Measurements from ENCODE around the gene E2F4.

DNA sequence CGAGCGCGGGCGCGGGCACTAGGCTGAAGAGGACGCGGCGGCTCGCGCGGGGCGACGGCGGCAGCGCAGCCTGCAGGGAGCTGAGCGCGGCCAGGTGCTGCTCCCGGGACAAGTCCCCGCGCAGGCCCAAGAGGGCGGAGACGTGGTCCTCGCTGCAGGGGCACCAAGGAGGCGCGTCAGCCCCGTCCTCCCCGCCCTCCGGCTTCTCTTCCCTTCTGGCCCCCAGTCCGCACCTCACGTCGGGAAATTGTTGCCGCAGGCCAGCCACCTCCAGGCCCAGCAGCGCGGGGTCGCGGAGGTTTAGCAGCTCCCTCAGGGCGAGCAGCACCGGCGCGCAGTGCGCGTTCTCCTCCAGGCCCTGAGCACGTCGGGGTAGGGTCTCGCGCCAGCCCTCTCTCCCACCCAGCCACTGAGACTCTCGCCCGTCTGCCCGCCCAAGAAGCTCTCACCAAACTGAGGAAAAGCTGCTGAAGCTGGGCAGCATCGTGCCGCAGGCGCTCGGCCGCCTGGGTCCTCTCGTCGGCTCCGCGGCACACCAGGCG, 7.4 kb upstream of the E2F4 start:
- TF ChIP-seq, protein P1, sequence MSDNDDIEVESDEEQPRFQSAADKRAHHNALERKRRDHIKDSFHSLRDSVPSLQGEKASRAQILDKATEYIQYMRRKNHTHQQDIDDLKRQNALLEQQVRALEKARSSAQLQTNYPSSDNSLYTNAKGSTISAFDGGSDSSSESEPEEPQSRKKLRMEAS (IDR thresholded peaks at IDR 0.05): no peak; the same call in 1 of the 2 replicates
- TF ChIP-seq TAF1 (IDR thresholded peaks at IDR 0.05; ENCODE audit: low read depth) (0 out of 2 replicates have a peak, but pooled peaks have one; percentile 24), TEAD4 (IDR thresholded peaks at IDR 0.05) (no peak), EP300 (IDR thresholded peaks at IDR 0.05; ENCODE audit: borderline replicate concordance) (no peak), FOXM1 (IDR thresholded peaks at IDR 0.05; ENCODE audit: borderline replicate concordance, low read depth) (no peak), YY1 (IDR thresholded peaks at IDR 0.05; ENCODE audit: low read depth) (no peak), RAD21 (IDR thresholded peaks at IDR 0.05; ENCODE audit: low read depth) (no peak), CEBPB (IDR thresholded peaks at IDR 0.05) (no peak), EGR1 (IDR thresholded peaks at IDR 0.05) (no peak), TCF12 (IDR thresholded peaks at IDR 0.05; ENCODE audit: low read depth) (no peak), ZBTB7A (IDR thresholded peaks at IDR 0.05; ENCODE audit: low read depth) (no peak)
- TF ChIP-seq, protein P2, sequence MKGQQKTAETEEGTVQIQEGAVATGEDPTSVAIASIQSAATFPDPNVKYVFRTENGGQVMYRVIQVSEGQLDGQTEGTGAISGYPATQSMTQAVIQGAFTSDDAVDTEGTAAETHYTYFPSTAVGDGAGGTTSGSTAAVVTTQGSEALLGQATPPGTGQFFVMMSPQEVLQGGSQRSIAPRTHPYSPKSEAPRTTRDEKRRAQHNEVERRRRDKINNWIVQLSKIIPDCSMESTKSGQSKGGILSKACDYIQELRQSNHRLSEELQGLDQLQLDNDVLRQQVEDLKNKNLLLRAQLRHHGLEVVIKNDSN (IDR thresholded peaks at IDR 0.05): no peak
- TF ChIP-seq, protein P3, sequence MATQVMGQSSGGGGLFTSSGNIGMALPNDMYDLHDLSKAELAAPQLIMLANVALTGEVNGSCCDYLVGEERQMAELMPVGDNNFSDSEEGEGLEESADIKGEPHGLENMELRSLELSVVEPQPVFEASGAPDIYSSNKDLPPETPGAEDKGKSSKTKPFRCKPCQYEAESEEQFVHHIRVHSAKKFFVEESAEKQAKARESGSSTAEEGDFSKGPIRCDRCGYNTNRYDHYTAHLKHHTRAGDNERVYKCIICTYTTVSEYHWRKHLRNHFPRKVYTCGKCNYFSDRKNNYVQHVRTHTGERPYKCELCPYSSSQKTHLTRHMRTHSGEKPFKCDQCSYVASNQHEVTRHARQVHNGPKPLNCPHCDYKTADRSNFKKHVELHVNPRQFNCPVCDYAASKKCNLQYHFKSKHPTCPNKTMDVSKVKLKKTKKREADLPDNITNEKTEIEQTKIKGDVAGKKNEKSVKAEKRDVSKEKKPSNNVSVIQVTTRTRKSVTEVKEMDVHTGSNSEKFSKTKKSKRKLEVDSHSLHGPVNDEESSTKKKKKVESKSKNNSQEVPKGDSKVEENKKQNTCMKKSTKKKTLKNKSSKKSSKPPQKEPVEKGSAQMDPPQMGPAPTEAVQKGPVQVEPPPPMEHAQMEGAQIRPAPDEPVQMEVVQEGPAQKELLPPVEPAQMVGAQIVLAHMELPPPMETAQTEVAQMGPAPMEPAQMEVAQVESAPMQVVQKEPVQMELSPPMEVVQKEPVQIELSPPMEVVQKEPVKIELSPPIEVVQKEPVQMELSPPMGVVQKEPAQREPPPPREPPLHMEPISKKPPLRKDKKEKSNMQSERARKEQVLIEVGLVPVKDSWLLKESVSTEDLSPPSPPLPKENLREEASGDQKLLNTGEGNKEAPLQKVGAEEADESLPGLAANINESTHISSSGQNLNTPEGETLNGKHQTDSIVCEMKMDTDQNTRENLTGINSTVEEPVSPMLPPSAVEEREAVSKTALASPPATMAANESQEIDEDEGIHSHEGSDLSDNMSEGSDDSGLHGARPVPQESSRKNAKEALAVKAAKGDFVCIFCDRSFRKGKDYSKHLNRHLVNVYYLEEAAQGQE (IDR thresholded peaks at IDR 0.05; ENCODE audit: low read depth): no peak

Measured in Ishikawa (cell line).